Measurements from ENCODE around the gene DCDC1. TPM values are rescaled to one million over a fixed set of nuclear protein-coding genes. Genes with fewer than 3 reads are reported as not detected.

DCDC1 gene
- total RNA-seq, 1 experiment from 2014 or later: 2.2 TPM

DNA sequence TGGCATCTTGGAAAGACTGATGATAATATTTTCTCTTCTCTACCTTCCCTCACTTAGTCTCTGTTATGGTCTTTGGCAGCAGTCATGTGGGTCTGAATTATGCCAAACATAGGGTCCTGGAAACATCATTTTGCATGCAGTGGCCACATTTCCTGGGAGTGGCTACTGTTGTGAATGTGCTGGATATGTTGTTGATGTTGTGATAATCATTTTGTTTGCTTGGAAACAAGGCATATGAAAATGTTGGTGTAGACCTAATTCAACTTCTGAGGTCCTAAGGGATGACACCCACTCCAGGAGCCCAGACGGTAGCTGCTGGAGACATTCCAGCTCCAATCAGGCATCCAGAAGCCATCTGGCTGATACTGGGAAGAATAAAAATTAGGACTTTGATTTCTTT lies 109.7 kb downstream of the DCDC1 start:
- no peaks in the 10 kb centered on the region for H3K79me2 ChIP-seq (ENCODE audit: low read depth)
- no peaks in the 10 kb centered on the region for H3K27me3 ChIP-seq (ENCODE audit: insufficient read depth, low read depth)
- BruUV-seq (replicated peaks): no TSS peak
- no peaks in the 10 kb centered on the region for H3K36me3 ChIP-seq (ENCODE audit: low read depth)
- no peak overlapping the region for H3K4me2 ChIP-seq
- no peaks in the 10 kb centered on the region for H3F3A ChIP-seq (ENCODE audit: insufficient read depth, low read depth)
- TF ChIP-seq EZH2 (IDR thresholded peaks at IDR 0.05; ENCODE audit: low read depth): no peak
- TF ChIP-seq, protein P1, sequence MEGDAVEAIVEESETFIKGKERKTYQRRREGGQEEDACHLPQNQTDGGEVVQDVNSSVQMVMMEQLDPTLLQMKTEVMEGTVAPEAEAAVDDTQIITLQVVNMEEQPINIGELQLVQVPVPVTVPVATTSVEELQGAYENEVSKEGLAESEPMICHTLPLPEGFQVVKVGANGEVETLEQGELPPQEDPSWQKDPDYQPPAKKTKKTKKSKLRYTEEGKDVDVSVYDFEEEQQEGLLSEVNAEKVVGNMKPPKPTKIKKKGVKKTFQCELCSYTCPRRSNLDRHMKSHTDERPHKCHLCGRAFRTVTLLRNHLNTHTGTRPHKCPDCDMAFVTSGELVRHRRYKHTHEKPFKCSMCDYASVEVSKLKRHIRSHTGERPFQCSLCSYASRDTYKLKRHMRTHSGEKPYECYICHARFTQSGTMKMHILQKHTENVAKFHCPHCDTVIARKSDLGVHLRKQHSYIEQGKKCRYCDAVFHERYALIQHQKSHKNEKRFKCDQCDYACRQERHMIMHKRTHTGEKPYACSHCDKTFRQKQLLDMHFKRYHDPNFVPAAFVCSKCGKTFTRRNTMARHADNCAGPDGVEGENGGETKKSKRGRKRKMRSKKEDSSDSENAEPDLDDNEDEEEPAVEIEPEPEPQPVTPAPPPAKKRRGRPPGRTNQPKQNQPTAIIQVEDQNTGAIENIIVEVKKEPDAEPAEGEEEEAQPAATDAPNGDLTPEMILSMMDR (conservative IDR thresholded peaks at IDR 0.05): no peak
- no peaks in the 10 kb centered on the region for H3K9me3 ChIP-seq (ENCODE audit: insufficient read depth, low read depth)
- no peak overlapping the region for H3K4me3 ChIP-seq
- H3K4me1 ChIP-seq (replicated peaks; ENCODE audit: insufficient read depth): no peaks in the 10 kb centered on the region
- POLR2A ChIA-PET (ENCODE audit: unreplicated experiment): no interaction called here
- H3K9me2 ChIP-seq (ENCODE audit: insufficient read depth): no peaks in the 10 kb centered on the region
- no peaks in the 10 kb centered on the region for H4K20me1 ChIP-seq (ENCODE audit: insufficient read depth)
- DNase-seq: no peak
- intact Hi-C loops (cut with micrococcal nuclease; ENCODE audit: unreplicated experiment): no loop called here
- CTCF ChIA-PET: no interaction called here
- H3K27ac ChIP-seq: no peak overlapping the region
- no peak overlapping the region for H2AFZ ChIP-seq

DNA sequence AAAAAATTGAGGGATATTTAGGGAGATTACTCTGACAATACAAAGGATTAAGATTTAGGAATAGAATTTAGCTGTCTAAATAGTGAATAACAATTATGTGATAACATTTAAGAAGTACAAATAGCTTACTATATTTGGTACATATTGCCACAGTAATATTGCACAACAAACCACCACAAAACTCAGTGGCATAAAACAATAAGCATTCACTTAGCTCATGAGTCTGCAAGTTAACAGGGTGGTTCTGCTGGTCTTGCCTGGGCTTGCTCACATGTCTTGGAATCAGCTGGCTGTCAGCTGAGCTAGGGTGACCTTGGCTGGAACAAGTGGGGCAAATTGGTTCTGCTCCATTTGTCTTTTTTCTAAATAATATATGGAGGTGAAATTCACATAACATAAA lies 115.1 kb downstream of the DCDC1 start:
- H3K36me3 ChIP-seq (ENCODE audit: low read depth): no peaks in the 10 kb centered on the region
- H3K9me2 ChIP-seq (ENCODE audit: insufficient read depth): no peaks in the 10 kb centered on the region
- no TSS peak for BruUV-seq (replicated peaks)
- H3K27me3 ChIP-seq (ENCODE audit: insufficient read depth, low read depth): no peaks in the 10 kb centered on the region
- no peaks in the 10 kb centered on the region for H3K4me1 ChIP-seq (replicated peaks; ENCODE audit: insufficient read depth)
- POLR2A ChIA-PET (ENCODE audit: unreplicated experiment): no interaction called here
- intact Hi-C loops (cut with micrococcal nuclease; ENCODE audit: unreplicated experiment): no loop called here
- no peaks in the 10 kb centered on the region for H3F3A ChIP-seq (ENCODE audit: insufficient read depth, low read depth)
- H3K27ac ChIP-seq: no peak overlapping the region
- DNase-seq: no peak
- no peak for TF ChIP-seq EZH2 (IDR thresholded peaks at IDR 0.05; ENCODE audit: low read depth)
- TF ChIP-seq, protein P1 (conservative IDR thresholded peaks at IDR 0.05): no peak
- H4K20me1 ChIP-seq (ENCODE audit: insufficient read depth): no peaks in the 10 kb centered on the region
- no peak overlapping the region for H3K4me3 ChIP-seq
- H3K79me2 ChIP-seq (ENCODE audit: low read depth): no peaks in the 10 kb centered on the region
- no peaks in the 10 kb centered on the region for H3K9me3 ChIP-seq (ENCODE audit: insufficient read depth, low read depth)
- H2AFZ ChIP-seq: no peak overlapping the region
- no peak overlapping the region for H3K4me2 ChIP-seq
- CTCF ChIA-PET: no interaction called here

DNA sequence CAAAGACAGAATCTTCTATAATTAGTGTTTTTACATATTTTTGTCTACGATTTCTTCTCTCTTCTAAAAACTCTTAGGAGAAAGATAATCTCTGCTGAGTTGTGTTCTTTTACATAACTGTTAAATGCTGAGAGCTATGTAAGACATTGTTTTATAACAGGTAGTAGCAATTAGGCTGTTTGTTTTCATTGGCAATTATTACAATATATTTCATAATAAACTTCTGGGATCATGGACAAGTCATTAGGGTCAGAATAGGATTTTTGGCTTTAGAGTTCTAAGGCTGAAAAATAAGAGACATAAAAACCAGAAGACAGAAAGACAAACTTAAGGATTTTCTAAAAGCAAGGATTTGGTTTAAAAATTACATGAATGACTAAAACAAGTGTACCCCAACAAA lies 120.8 kb downstream of the DCDC1 start:
- H3F3A ChIP-seq (ENCODE audit: insufficient read depth, low read depth): no peaks in the 10 kb centered on the region
- H2AFZ ChIP-seq: no peak overlapping the region
- H3K4me1 ChIP-seq (replicated peaks; ENCODE audit: insufficient read depth): no peaks in the 10 kb centered on the region
- ChIA-PET POLR2A (ENCODE audit: unreplicated experiment) (no interaction called here), CTCF (interaction anchor here (0.6 kb wide), 1 partner anchor 1048 kb away, joined by 3 read pairs; no protein-coding TSS in a partner anchor)
- H3K9me2 ChIP-seq (ENCODE audit: insufficient read depth): peaks cover 4% of the 10 kb centered on the region; the same call in 1 of the 2 replicates
- no TSS peak for BruUV-seq (replicated peaks)
- H3K9me3 ChIP-seq (ENCODE audit: insufficient read depth, low read depth): no peaks in the 10 kb centered on the region
- intact Hi-C loops (cut with micrococcal nuclease; ENCODE audit: unreplicated experiment): no loop called here
- no peak overlapping the region for H3K4me2 ChIP-seq
- H3K27me3 ChIP-seq (ENCODE audit: insufficient read depth, low read depth): no peaks in the 10 kb centered on the region
- DNase-seq: no peak
- no peaks in the 10 kb centered on the region for H3K79me2 ChIP-seq (ENCODE audit: low read depth)
- no peak overlapping the region for H3K27ac ChIP-seq
- no peak overlapping the region for H3K4me3 ChIP-seq
- TF ChIP-seq EZH2 (IDR thresholded peaks at IDR 0.05; ENCODE audit: low read depth): no peak
- TF ChIP-seq, protein P1 (conservative IDR thresholded peaks at IDR 0.05): no peak
- no peaks in the 10 kb centered on the region for H4K20me1 ChIP-seq (ENCODE audit: insufficient read depth)
- H3K36me3 ChIP-seq (ENCODE audit: low read depth): no peaks in the 10 kb centered on the region
